Endothelial cell of umbilical vein (primary cell): ENCODE results near the gene ADRM1. TPM values are rescaled to one million over a fixed set of nuclear protein-coding genes. Genes with fewer than 3 reads are reported as not detected.

Experiments used
- BruUV-seq: library from RNA; stranded (reverse); fragments of 400-500 nt; replicated peaks from 2 replicates; lab custom pipeline; 2021; lab: Mats Ljungman, UMichigan
- CTCF ChIA-PET: fragments of 300-600, 350-600 bp; sonication (Branson Sonifier 250); formaldehyde crosslinking; loops from one replicate; lab custom pipeline; 2021; ENCODE audit warnings: antibody characterized with exemption, inconsistent platforms; lab: Charles Lee
- POLR2A ChIA-PET: fragments of 300-600, 350-600 bp; sonication (Branson Sonifier 250); formaldehyde crosslinking; loops from one replicate; lab custom pipeline; 2021; ENCODE audit warnings: antibody characterized with exemption, inconsistent platforms; lab: Charles Lee
- DNase-seq: peaks from one replicate; pipeline ENCODE4 v3.0.0-alpha.2; 2011; ENCODE audit warnings: low read depth, low spot score
- FAIRE-seq: peaks from 2 replicates; lab custom pipeline; 2011; peaks lifted over from hg19 to GRCh38; lab: Jason Lieb, UNC
- H2AFZ ChIP-seq: 2 replicates; pipeline ENCODE4 v1.6.0; 2012; ENCODE audit warnings: low read depth, low read length, control low read depth, inconsistent platforms
- H3K27ac ChIP-seq: 2 replicates; pipeline ENCODE4 v1.5.1; 2011; ENCODE audit warnings: low read depth, mild to moderate bottlenecking, control low read depth, low read length, moderate library complexity; ENCODE audit not compliant: insufficient read depth
- H3K27me3 ChIP-seq, 2 experiments: 2 replicates each; pipeline versions ENCODE4 v1.6.0 to v1.6.1; 2011; ENCODE audit warnings: low read length in 2 of 2, mixed read lengths in 1 of 2; ENCODE audit not compliant: control insufficient read depth in 2 of 2, insufficient read depth in 2 of 2
- H3K36me3 ChIP-seq, 2 experiments: 2 replicates in 1 of 2; 3 replicates in 1 of 2; pipeline ENCODE4 v1.5.1; 2011; ENCODE audit warnings: low read length in 2 of 2, mild to moderate bottlenecking in 1 of 2, moderate library complexity in 1 of 2; ENCODE audit not compliant: control insufficient read depth in 2 of 2, insufficient read depth in 2 of 2; ENCODE audit errors: extremely low read depth in 1 of 2
- H3K4me1 ChIP-seq: 3 replicates; pipeline ENCODE4 v1.5.1; 2011; ENCODE audit warnings: mild to moderate bottlenecking, low read length; ENCODE audit not compliant: control insufficient read depth, insufficient read depth; ENCODE audit errors: extremely low read depth
- H3K4me2 ChIP-seq: 2 replicates; pipeline ENCODE4 v1.6.1; 2011; ENCODE audit warnings: low read length, control low read depth, mixed read lengths; ENCODE audit not compliant: insufficient read depth
- H3K4me3 ChIP-seq, 3 experiments: fragments of 200-600 bp in 1 of 3; sonication (generic), shearing (Covaris generic) in 1 of 3; replicated peaks in 1 of 3; 2 replicates each; pipeline ENCODE4 v1.5.1; 2011 to 2016; ENCODE audit warnings: control low read depth in 3 of 3, low read length in 3 of 3, mild to moderate bottlenecking in 2 of 3, inconsistent platforms in 1 of 3, low read depth in 1 of 3, moderate library complexity in 1 of 3; ENCODE audit not compliant: insufficient read depth in 1 of 3
- H3K79me2 ChIP-seq: 2 replicates; pipeline ENCODE4 v1.6.0; 2012; ENCODE audit warnings: low read length, inconsistent platforms; ENCODE audit not compliant: control insufficient read depth, insufficient read depth
- H3K9ac ChIP-seq: replicated peaks from 2 replicates; pipeline ENCODE3; 2011; ENCODE audit warnings: low read length, control low read depth; ENCODE audit not compliant: insufficient read depth; ENCODE audit errors: extremely low read depth
- H3K9me1 ChIP-seq: replicated peaks from 3 replicates; pipeline ENCODE4 v1.6.0; 2011; ENCODE audit warnings: mild to moderate bottlenecking, low read length; ENCODE audit not compliant: control insufficient read depth, insufficient read depth; ENCODE audit errors: extremely low read depth
- H3K9me3 ChIP-seq: replicated peaks from 2 replicates; pipeline ENCODE4 v1.5.1; 2012; ENCODE audit warnings: low read length, inconsistent platforms; ENCODE audit not compliant: control insufficient read depth, insufficient read depth
- H4K20me1 ChIP-seq: replicated peaks from 2 replicates; pipeline ENCODE3; 2011; ENCODE audit warnings: mild to moderate bottlenecking, low read length; ENCODE audit not compliant: control insufficient read depth, insufficient read depth; ENCODE audit errors: extremely low read depth
- EZH2 ChIP-seq: IDR thresholded peaks from 2 replicates; pipeline ENCODE4 v1.6.1; 2012; ENCODE audit warnings: borderline replicate concordance, low read depth, mild to moderate bottlenecking, moderate library complexity, low read length, inconsistent platforms; ENCODE audit not compliant: severe bottlenecking
- FOS ChIP-seq: IDR thresholded peaks from 2 replicates; pipeline ENCODE4 v1.6.1; 2011; ENCODE audit warnings: mild to moderate bottlenecking, low read length, moderate library complexity, borderline replicate concordance; ENCODE audit not compliant: insufficient read depth
- GATA2 ChIP-seq: IDR thresholded peaks from 2 replicates; pipeline ENCODE4 v1.7.0; 2011; ENCODE audit warnings: low read depth, mild to moderate bottlenecking, moderate library complexity, mixed read lengths, low read length; ENCODE audit not compliant: insufficient read length, insufficient read depth
- JUN ChIP-seq: IDR thresholded peaks from 2 replicates; pipeline ENCODE4 v1.6.1; 2011; ENCODE audit warnings: borderline replicate concordance, low read depth; ENCODE audit not compliant: insufficient read length, insufficient read depth
- MAX ChIP-seq: IDR thresholded peaks from 2 replicates; pipeline ENCODE4 v1.6.1; 2011; ENCODE audit not compliant: insufficient read depth, insufficient read length
- MYC ChIP-seq: IDR thresholded peaks from one replicate; pipeline ENCODE4 v1.6.1; 2011; ENCODE audit warnings: mild to moderate bottlenecking, low read depth, low read length
- POLR2A ChIP-seq: IDR thresholded peaks from 2 replicates; pipeline ENCODE4 v1.6.1; 2012; ENCODE audit warnings: low read depth, mild to moderate bottlenecking, control low read depth, low read length
- POLR2AphosphoS5 ChIP-seq: IDR thresholded peaks from 2 replicates; pipeline ENCODE4 v1.6.1; 2012; ENCODE audit warnings: low read depth, mild to moderate bottlenecking, control low read depth, low read length, moderate library complexity; ENCODE audit not compliant: insufficient read depth
- dilution Hi-C: fragments of 300-500 bp; cut with MboI; formaldehyde crosslinking; loops from one replicate; pipeline ENCODE4 v1.15.0; 2019; ENCODE audit warnings: low sequenced_read_pairs; ENCODE audit not compliant: extremely low pct_ligation_motif_present
- intact Hi-C: fragments of 100-400 bp; cut with micrococcal nuclease; formaldehyde crosslinking; loops from one replicate; pipeline ENCODE4 v1.10.0; 2022
- polyA plus RNA-seq, 4 experiments: library from polyadenylated mRNA; depleted of rRNA in 3 of 4; stranded (reverse) in 3 of 4; unstranded in 1 of 4; fragments of >200 nt; gene quantifications; 2 replicates each; pipeline versions ENCODE4 v1.2.1 to v1.2.3, GENCODE V29; 2011 to 2012; ENCODE audit warnings: missing spikeins in 1 of 4
- total RNA-seq: library from RNA; stranded (reverse); gene quantifications from 2 replicates; pipeline ENCODE4 v1.2.3, GENCODE V29; 2021
- TF ChIP-seq, protein P1 (sequence below), 2 donors: IDR thresholded peaks; 1 replicate in 1 of 2; 2 replicates in 1 of 2; pipeline ENCODE4 v1.5.1; 2011; ENCODE audit warnings: low read length in 2 of 2, mild to moderate bottlenecking in 2 of 2, moderate library complexity in 2 of 2, control low read depth in 1 of 2, inconsistent platforms in 1 of 2, low read depth in 1 of 2; ENCODE audit not compliant: insufficient read depth in 1 of 2; ENCODE audit errors: extremely low read depth in 1 of 2

The ADRM1 gene
- total and polyA plus RNA-seq, 2 donors (not counting 3 experiments of a cell fraction or from before 2014, with no cell fraction given) = 154 to 179 TPM

- Histone ChIP-seq H3K27ac (no peak overlapping the region), H4K20me1 (no peaks in the 10 kb centered on the region), H3K79me2 (peaks cover 4% of the 10 kb centered on the region), H3K4me2 (no peak overlapping the region), H3K9ac (no peak overlapping the region), H3K4me3 (no peak overlapping the region), H3K9me3 (no peaks in the 10 kb centered on the region), H2AFZ (no peak overlapping the region), H3K9me1 (no peaks in the 10 kb centered on the region), H3K27me3 (no peaks in the 10 kb centered on the region), H3K4me1 (no peaks in the 10 kb centered on the region), H3K36me3 (peaks cover 15 to 65% of the 10 kb centered on the region in 2 experiments)
- DNase-seq (no peak), FAIRE-seq (no peak)
- intact Hi-C loops = no loop called here
- ChIA-PET CTCF (interaction anchor here (2.3 kb wide), 1 partner anchor 69 kb away, joined by 7 read pairs; no protein-coding TSS in a partner anchor), POLR2A (no interaction called here)
- BruUV-seq = no TSS peak
- TF ChIP-seq, protein P1, sequence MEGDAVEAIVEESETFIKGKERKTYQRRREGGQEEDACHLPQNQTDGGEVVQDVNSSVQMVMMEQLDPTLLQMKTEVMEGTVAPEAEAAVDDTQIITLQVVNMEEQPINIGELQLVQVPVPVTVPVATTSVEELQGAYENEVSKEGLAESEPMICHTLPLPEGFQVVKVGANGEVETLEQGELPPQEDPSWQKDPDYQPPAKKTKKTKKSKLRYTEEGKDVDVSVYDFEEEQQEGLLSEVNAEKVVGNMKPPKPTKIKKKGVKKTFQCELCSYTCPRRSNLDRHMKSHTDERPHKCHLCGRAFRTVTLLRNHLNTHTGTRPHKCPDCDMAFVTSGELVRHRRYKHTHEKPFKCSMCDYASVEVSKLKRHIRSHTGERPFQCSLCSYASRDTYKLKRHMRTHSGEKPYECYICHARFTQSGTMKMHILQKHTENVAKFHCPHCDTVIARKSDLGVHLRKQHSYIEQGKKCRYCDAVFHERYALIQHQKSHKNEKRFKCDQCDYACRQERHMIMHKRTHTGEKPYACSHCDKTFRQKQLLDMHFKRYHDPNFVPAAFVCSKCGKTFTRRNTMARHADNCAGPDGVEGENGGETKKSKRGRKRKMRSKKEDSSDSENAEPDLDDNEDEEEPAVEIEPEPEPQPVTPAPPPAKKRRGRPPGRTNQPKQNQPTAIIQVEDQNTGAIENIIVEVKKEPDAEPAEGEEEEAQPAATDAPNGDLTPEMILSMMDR (IDR thresholded peaks at IDR 0.05; ENCODE audit: extremely low read depth in 1 of 2, insufficient read depth in 1 of 2, low read depth in 1 of 2, low read length in 2 of 2) = no peak
- TF ChIP-seq POLR2A = no peak
- no peak for TF ChIP-seq FOS
- TF ChIP-seq MYC = no peak
- TF ChIP-seq JUN = no peak
- no peak for TF ChIP-seq GATA2
- TF ChIP-seq POLR2AphosphoS5 = no peak
- TF ChIP-seq EZH2 = no peak
- TF ChIP-seq MAX = no peak
- dilution Hi-C loops = no loop called here
These were observed 10.9 kb downstream of the ADRM1 start for GRCh38 chr20:62313460-62314338.
